ENCODE measurements around the gene ADGRD1.

Gene ADGRD1

GRCh38 chr12:131057722-131058515 lies 104.2 kb downstream of the ADGRD1 start:
- Histone ChIP-seq H3K4me2 (ENCODE audit: low read length) (no peak overlapping the region), H3K9ac (ENCODE audit: low read length) (no peak overlapping the region), H3K79me1 (ENCODE audit: low read length) (no peaks in the 10 kb centered on the region), H3K36me3 (ENCODE audit: control insufficient read depth in 1 of 2, insufficient read depth in 2 of 2, low read length in 2 of 2) (no peaks in the 10 kb centered on the region), H3K4me3 (ENCODE audit: low read depth, low read length) (no peak overlapping the region), H4K12ac (ENCODE audit: low read depth, low read length) (no peak overlapping the region), H2BK12ac (ENCODE audit: low read length) (no peak overlapping the region), H3K27ac (ENCODE audit: low read depth, low read length) (no peak overlapping the region), H2BK5ac (ENCODE audit: low read depth, low read length, poor library complexity) (no peak overlapping the region), H3K14ac (ENCODE audit: low read length) (no peak overlapping the region), H3K9me3 (ENCODE audit: insufficient read depth, low read depth, low read length) (peaks cover 4% of the 10 kb centered on the region), H3K23ac (ENCODE audit: low read length) (no peak overlapping the region), H3K4me1 (ENCODE audit: control insufficient read depth in 1 of 2, insufficient read depth in 2 of 2, low read length in 2 of 2) (no peaks in the 10 kb centered on the region), H3K79me2 (ENCODE audit: control insufficient read depth, insufficient read depth, low read length, poor library complexity) (no peaks in the 10 kb centered on the region), H2BK120ac (ENCODE audit: insufficient read depth, low read length, poor library complexity) (no peak overlapping the region), H3K27me3 (ENCODE audit: insufficient read depth, low read length) (no peaks in the 10 kb centered on the region), H3K18ac (ENCODE audit: low read length) (no peak overlapping the region), H3K4ac (ENCODE audit: low read depth, low read length) (no peak overlapping the region), H4K8ac (ENCODE audit: low read depth, low read length) (no peak overlapping the region), H4K91ac (ENCODE audit: low read depth, low read length) (no peak overlapping the region), H2AFZ (ENCODE audit: insufficient read depth, low read length, poor library complexity) (no peak overlapping the region), H2AK5ac (ENCODE audit: low read length) (no peak overlapping the region)
- DNase-seq: no peak
- no CpG with 5 or more reads among the region's 11 CpGs for WGBS (ENCODE audit: extremely low coverage, insufficient coverage, insufficient read length)

- Histone ChIP-seq H3K9ac (ENCODE audit: low read length) (no peak overlapping the region), H3K18ac (ENCODE audit: low read length) (no peak overlapping the region), H3K27me3 (ENCODE audit: insufficient read depth, low read length) (no peaks in the 10 kb centered on the region), H2BK12ac (ENCODE audit: low read length) (no peak overlapping the region), H3K4me2 (ENCODE audit: low read length) (no peak overlapping the region), H3K4ac (ENCODE audit: low read depth, low read length) (no peak overlapping the region), H2AFZ (ENCODE audit: insufficient read depth, low read length, poor library complexity) (no peak overlapping the region), H2BK120ac (ENCODE audit: insufficient read depth, low read length, poor library complexity) (no peak overlapping the region), H3K23ac (ENCODE audit: low read length) (no peak overlapping the region), H4K8ac (ENCODE audit: low read depth, low read length) (no peak overlapping the region), H4K12ac (ENCODE audit: low read depth, low read length) (no peak overlapping the region), H3K9me3 (ENCODE audit: insufficient read depth, low read depth, low read length) (peaks cover 4% of the 10 kb centered on the region), H3K27ac (ENCODE audit: low read depth, low read length) (no peak overlapping the region), H3K14ac (ENCODE audit: low read length) (no peak overlapping the region), H3K79me2 (ENCODE audit: control insufficient read depth, insufficient read depth, low read length, poor library complexity) (no peaks in the 10 kb centered on the region), H3K79me1 (ENCODE audit: low read length) (no peaks in the 10 kb centered on the region), H4K91ac (ENCODE audit: low read depth, low read length) (no peak overlapping the region), H2BK5ac (ENCODE audit: low read depth, low read length, poor library complexity) (no peak overlapping the region), H3K4me1 (ENCODE audit: control insufficient read depth in 1 of 2, insufficient read depth in 2 of 2, low read length in 2 of 2) (no peaks in the 10 kb centered on the region), H3K36me3 (ENCODE audit: control insufficient read depth in 1 of 2, insufficient read depth in 2 of 2, low read length in 2 of 2) (no peaks in the 10 kb centered on the region), H2AK5ac (ENCODE audit: low read length) (no peak overlapping the region), H3K4me3 (ENCODE audit: low read depth, low read length) (no peak overlapping the region)
- no CpG with 5 or more reads among the region's 5 CpGs for WGBS (ENCODE audit: extremely low coverage, insufficient coverage, insufficient read length)
- no peak for DNase-seq
Measured at GRCh38 chr12:131058700-131059099, 105.0 kb downstream of the ADGRD1 start.

GRCh38 chr12:131060011-131060703 lies 106.5 kb downstream of the ADGRD1 start:
- Histone ChIP-seq H3K4me3 (ENCODE audit: low read depth, low read length) (no peak overlapping the region), H3K18ac (ENCODE audit: low read length) (no peak overlapping the region), H3K79me2 (ENCODE audit: control insufficient read depth, insufficient read depth, low read length, poor library complexity) (no peaks in the 10 kb centered on the region), H3K27me3 (ENCODE audit: insufficient read depth, low read length) (no peaks in the 10 kb centered on the region), H3K14ac (ENCODE audit: low read length) (no peak overlapping the region), H2BK5ac (ENCODE audit: low read depth, low read length, poor library complexity) (no peak overlapping the region), H3K4ac (ENCODE audit: low read depth, low read length) (no peak overlapping the region), H4K12ac (ENCODE audit: low read depth, low read length) (no peak overlapping the region), H3K4me2 (ENCODE audit: low read length) (no peak overlapping the region), H4K91ac (ENCODE audit: low read depth, low read length) (no peak overlapping the region), H3K9ac (ENCODE audit: low read length) (no peak overlapping the region), H3K4me1 (ENCODE audit: control insufficient read depth in 1 of 2, insufficient read depth in 2 of 2, low read length in 2 of 2) (no peaks in the 10 kb centered on the region), H2AK5ac (ENCODE audit: low read length) (no peak overlapping the region), H2AFZ (ENCODE audit: insufficient read depth, low read length, poor library complexity) (no peak overlapping the region), H2BK12ac (ENCODE audit: low read length) (no peak overlapping the region), H3K79me1 (ENCODE audit: low read length) (no peaks in the 10 kb centered on the region), H3K9me3 (ENCODE audit: insufficient read depth, low read depth, low read length) (peaks cover 4% of the 10 kb centered on the region), H3K27ac (ENCODE audit: low read depth, low read length) (no peak overlapping the region), H4K8ac (ENCODE audit: low read depth, low read length) (no peak overlapping the region), H3K23ac (ENCODE audit: low read length) (no peak overlapping the region), H2BK120ac (ENCODE audit: insufficient read depth, low read length, poor library complexity) (no peak overlapping the region), H3K36me3 (ENCODE audit: control insufficient read depth in 1 of 2, insufficient read depth in 2 of 2, low read length in 2 of 2) (no peaks in the 10 kb centered on the region)
- DNase-seq: no peak
- no CpG with 5 or more reads among the region's 16 CpGs for WGBS (ENCODE audit: extremely low coverage, insufficient coverage, insufficient read length)

GRCh38 chr12:131061041-131061806 lies 107.5 kb downstream of the ADGRD1 start:
- no peak overlapping the region for H2BK5ac ChIP-seq (ENCODE audit: low read depth, low read length, poor library complexity)
- WGBS (ENCODE audit: extremely low coverage, insufficient coverage, insufficient read length): no CpG with 5 or more reads among the region's 13 CpGs
- H3K23ac ChIP-seq (ENCODE audit: low read length): no peak overlapping the region
- no peak overlapping the region for H2BK12ac ChIP-seq (ENCODE audit: low read length)
- H3K18ac ChIP-seq (ENCODE audit: low read length): no peak overlapping the region
- no peak for DNase-seq
- no peak overlapping the region for H3K4me3 ChIP-seq (ENCODE audit: low read depth, low read length)
- no peaks in the 10 kb centered on the region for H3K4me1 ChIP-seq (ENCODE audit: control insufficient read depth in 1 of 2, insufficient read depth in 2 of 2, low read length in 2 of 2)
- no peaks in the 10 kb centered on the region for H3K27me3 ChIP-seq (ENCODE audit: insufficient read depth, low read length)
- H3K9ac ChIP-seq (ENCODE audit: low read length): peak overlapping the region; percentile 5
- H3K36me3 ChIP-seq (ENCODE audit: control insufficient read depth in 1 of 2, insufficient read depth in 2 of 2, low read length in 2 of 2): no peaks in the 10 kb centered on the region
- H3K4me2 ChIP-seq (ENCODE audit: low read length): no peak overlapping the region
- H3K79me1 ChIP-seq (ENCODE audit: low read length): no peaks in the 10 kb centered on the region
- no peaks in the 10 kb centered on the region for H3K79me2 ChIP-seq (ENCODE audit: control insufficient read depth, insufficient read depth, low read length, poor library complexity)
- H3K4ac ChIP-seq (ENCODE audit: low read depth, low read length): no peak overlapping the region
- H3K14ac ChIP-seq (ENCODE audit: low read length): no peak overlapping the region
- H2AFZ ChIP-seq (ENCODE audit: insufficient read depth, low read length, poor library complexity): no peak overlapping the region
- no peak overlapping the region for H2AK5ac ChIP-seq (ENCODE audit: low read length)
- no peak overlapping the region for H3K27ac ChIP-seq (ENCODE audit: low read depth, low read length)
- H3K9me3 ChIP-seq (ENCODE audit: insufficient read depth, low read depth, low read length): peaks cover 4% of the 10 kb centered on the region
- no peak overlapping the region for H4K91ac ChIP-seq (ENCODE audit: low read depth, low read length)
- H4K12ac ChIP-seq (ENCODE audit: low read depth, low read length): no peak overlapping the region
- no peak overlapping the region for H2BK120ac ChIP-seq (ENCODE audit: insufficient read depth, low read length, poor library complexity)
- H4K8ac ChIP-seq (ENCODE audit: low read depth, low read length): no peak overlapping the region

Measured in trophoblast cell (in vitro differentiated cells and primary cell).